Muscle layer of duodenum (tissue), 2 donors: ENCODE data around the gene CDC20B.

Experiments
- H3K27ac ChIP-seq: one replicate; pipeline ENCODE4 v1.7.0; 2013; ENCODE audit warnings: mild to moderate bottlenecking, low read length
- H3K27me3 ChIP-seq: one replicate; pipeline ENCODE4 v1.7.0; 2013; ENCODE audit warnings: low read depth, mild to moderate bottlenecking, control low read depth, low read length
- H3K36me3 ChIP-seq, 2 donors: one replicate each; pipeline ENCODE4 v1.7.0; 2013; ENCODE audit warnings: low read length in 2 of 2, control low read depth in 1 of 2, mild to moderate bottlenecking in 1 of 2; ENCODE audit not compliant: insufficient read depth in 2 of 2, control insufficient read depth in 1 of 2
- H3K4me1 ChIP-seq, 2 donors: one replicate each; pipeline ENCODE4 v1.7.0; 2013; ENCODE audit warnings: low read length in 2 of 2, mild to moderate bottlenecking in 2 of 2, control low read depth in 1 of 2, moderate library complexity in 1 of 2; ENCODE audit not compliant: insufficient read depth in 2 of 2, control insufficient read depth in 1 of 2
- H3K4me3 ChIP-seq, 2 donors: one replicate each; pipeline ENCODE4 v1.7.0; 2013; ENCODE audit warnings: low read length in 2 of 2, low read depth in 1 of 2, mild to moderate bottlenecking in 1 of 2
- H3K9me3 ChIP-seq, 2 donors: one replicate each; pipeline ENCODE4 v1.7.0; 2013; ENCODE audit warnings: low read length in 2 of 2, control low read depth in 1 of 2, mild to moderate bottlenecking in 1 of 2; ENCODE audit not compliant: control insufficient read depth in 1 of 2
- donor health status: healthy.

The CDC20B gene

GRCh38 chr5:55063899-55064298 lies 109.1 kb downstream of the CDC20B start:
- Histone ChIP-seq H3K27me3 (no peaks in the 10 kb centered on the region), H3K4me1 (no peaks in the 10 kb centered on the region), H3K36me3 (no peaks in the 10 kb centered on the region), H3K4me3 (no peak overlapping the region), H3K9me3 (no peaks in the 10 kb centered on the region), H3K27ac (no peak overlapping the region)

- Histone ChIP-seq H3K9me3 (no peaks in the 10 kb centered on the region), H3K4me1 (no peaks in the 10 kb centered on the region), H3K36me3 (no peaks in the 10 kb centered on the region), H3K27me3 (no peaks in the 10 kb centered on the region), H3K4me3 (no peak overlapping the region), H3K27ac (no peak overlapping the region)
Measured at GRCh38 chr5:55063220-55063863, 109.6 kb downstream of the CDC20B start.
